ENCODE measurements around the gene PMEPA1. TPM values are rescaled to one million over a fixed set of nuclear protein-coding genes. Genes with fewer than 3 reads are reported as not detected.

PMEPA1 gene
- total and polyA plus RNA-seq, 2 donors (not counting 1 experiment from before 2014, with no cell fraction given) = 9.9 to 37.4 TPM

DNA sequence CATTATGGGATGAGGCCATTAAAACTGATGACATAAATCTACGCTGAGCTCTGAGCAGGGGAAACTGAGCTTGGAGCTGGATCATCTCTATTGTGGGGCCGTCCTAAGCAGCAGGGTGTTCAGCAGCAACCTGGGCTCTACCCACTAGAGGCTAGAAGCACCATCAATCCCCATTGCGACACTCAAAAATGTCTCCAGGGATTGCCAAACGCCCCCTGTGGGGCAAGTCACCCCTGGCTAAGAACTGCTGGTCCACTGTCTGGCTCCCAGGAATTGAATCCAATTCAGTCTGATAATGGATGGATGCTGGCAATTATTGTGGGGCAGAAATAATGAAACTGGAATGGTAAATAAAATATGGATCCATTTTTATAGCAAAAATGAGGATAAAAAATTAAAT lies 38.2 kb downstream of the PMEPA1 start:
- H3K27ac Mint-ChIP-seq = peak overlapping the region; percentile 16
- Histone ChIP-seq H3K27me3 (replicated peaks in 1 of 4; ENCODE audit: control extremely low read depth in 1 of 4, control insufficient read depth in 3 of 4, insufficient read depth in 4 of 4, low read length in 3 of 4) (no peaks in the 10 kb centered on the region), H3K4me1 (ENCODE audit: control insufficient read depth in 2 of 2, insufficient read depth in 2 of 2, low read length in 2 of 2) (peaks cover 38 to 59% of the 10 kb centered on the region in 2 donors), H3K36me3 (replicated peaks in 1 of 2; ENCODE audit: control extremely low read depth in 1 of 2, control insufficient read depth in 1 of 2, extremely low read depth in 1 of 2, insufficient read depth in 2 of 2, low read length in 1 of 2) (peaks cover 4 to 16% of the 10 kb centered on the region in 2 experiments), H3K4me3 (ENCODE audit: control extremely low read depth in 1 of 5, extremely low read depth in 1 of 5, insufficient read depth in 1 of 5, low read depth in 2 of 5, low read length in 4 of 5) (no peak overlapping the region), H3K4me2 (replicated peaks; ENCODE audit: low read depth, low read length, poor library complexity, severe bottlenecking) (peak overlapping the region; percentile 60), H4K20me1 (ENCODE audit: control insufficient read depth, insufficient read depth, low read length, poor library complexity, severe bottlenecking) (peaks cover 97% of the 10 kb centered on the region), H3K9ac (ENCODE audit: low read length) (no peak overlapping the region), H3K79me2 (ENCODE audit: control insufficient read depth, insufficient read depth, low read length) (peaks cover 100% of the 10 kb centered on the region), H2AFZ (ENCODE audit: insufficient read depth, low read depth, low read length, poor library complexity, severe bottlenecking) (no peak overlapping the region), H3K9me3 (ENCODE audit: control extremely low read depth in 1 of 3, control insufficient read depth in 2 of 3, insufficient read depth in 1 of 3, low read length in 2 of 3) (no peaks in the 10 kb centered on the region), H3K27ac (ENCODE audit: low read length in 2 of 2) (no peak overlapping the region)
- H3K4me3 Mint-ChIP-seq = peak overlapping the region; percentile 54
- intact Hi-C loops (cut with micrococcal nuclease) = no loop called here
- DNase-seq (no peak), ATAC-seq (ENCODE audit: low read depth) (no peak)
- no peaks in the 10 kb centered on the region for H3K9me3 Mint-ChIP-seq (ENCODE audit: insufficient read depth)
- H3K27me3 Mint-ChIP-seq = no peaks in the 10 kb centered on the region
- H3K4me1 Mint-ChIP-seq = peaks cover 75% of the 10 kb centered on the region
- WGBS (ENCODE audit: insufficient coverage) = 85% methylated on average over 2 of the region's 4 CpGs
- TF ChIP-seq EZH2 (IDR thresholded peaks at IDR 0.05; ENCODE audit: borderline replicate concordance, insufficient read depth, low read depth, low read length, poor library complexity, severe bottlenecking) = no peak
- TF ChIP-seq, protein P1, sequence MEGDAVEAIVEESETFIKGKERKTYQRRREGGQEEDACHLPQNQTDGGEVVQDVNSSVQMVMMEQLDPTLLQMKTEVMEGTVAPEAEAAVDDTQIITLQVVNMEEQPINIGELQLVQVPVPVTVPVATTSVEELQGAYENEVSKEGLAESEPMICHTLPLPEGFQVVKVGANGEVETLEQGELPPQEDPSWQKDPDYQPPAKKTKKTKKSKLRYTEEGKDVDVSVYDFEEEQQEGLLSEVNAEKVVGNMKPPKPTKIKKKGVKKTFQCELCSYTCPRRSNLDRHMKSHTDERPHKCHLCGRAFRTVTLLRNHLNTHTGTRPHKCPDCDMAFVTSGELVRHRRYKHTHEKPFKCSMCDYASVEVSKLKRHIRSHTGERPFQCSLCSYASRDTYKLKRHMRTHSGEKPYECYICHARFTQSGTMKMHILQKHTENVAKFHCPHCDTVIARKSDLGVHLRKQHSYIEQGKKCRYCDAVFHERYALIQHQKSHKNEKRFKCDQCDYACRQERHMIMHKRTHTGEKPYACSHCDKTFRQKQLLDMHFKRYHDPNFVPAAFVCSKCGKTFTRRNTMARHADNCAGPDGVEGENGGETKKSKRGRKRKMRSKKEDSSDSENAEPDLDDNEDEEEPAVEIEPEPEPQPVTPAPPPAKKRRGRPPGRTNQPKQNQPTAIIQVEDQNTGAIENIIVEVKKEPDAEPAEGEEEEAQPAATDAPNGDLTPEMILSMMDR (IDR thresholded peaks at IDR 0.05) = peak; percentile 17
- CTCF ChIA-PET = interaction anchor here (1.6 kb wide), 1 partner anchor 38 kb away, joined by 3 read pairs; the partner anchor contains the start of gene PMEPA1
- POLR2A ChIA-PET = no interaction called here

DNA sequence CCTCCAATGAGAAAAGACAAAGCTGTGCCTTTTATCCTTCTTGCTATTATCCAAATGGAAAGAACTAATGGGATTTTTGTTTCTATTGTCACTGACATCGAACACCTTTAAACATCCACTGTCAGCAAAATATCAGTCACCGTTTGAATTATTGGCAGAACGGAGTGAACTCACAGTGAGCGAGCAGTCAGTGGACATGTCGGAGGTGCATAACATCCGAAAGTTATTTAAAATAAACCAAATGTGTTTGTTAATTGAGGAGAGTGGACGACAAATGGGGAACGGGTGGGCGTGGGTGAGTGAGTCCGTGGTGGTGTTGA lies 38.8 kb downstream of the PMEPA1 start:
- ChIA-PET CTCF (interaction anchor here (1.6 kb wide), 1 partner anchor 39 kb away, joined by 3 read pairs; the partner anchor contains the start of gene PMEPA1), POLR2A (interaction anchor here (0.7 kb wide), 1 partner anchor 1216 kb away, joined by 3 read pairs; no protein-coding TSS in a partner anchor)
- Histone ChIP-seq H3K9me3 (ENCODE audit: control extremely low read depth in 1 of 3, control insufficient read depth in 2 of 3, insufficient read depth in 1 of 3, low read length in 2 of 3) (no peaks in the 10 kb centered on the region), H4K20me1 (ENCODE audit: control insufficient read depth, insufficient read depth, low read length, poor library complexity, severe bottlenecking) (peaks cover 97% of the 10 kb centered on the region), H3K9ac (ENCODE audit: low read length) (no peak overlapping the region), H3K4me1 (ENCODE audit: control insufficient read depth in 2 of 2, insufficient read depth in 2 of 2, low read length in 2 of 2) (peaks cover 32 to 53% of the 10 kb centered on the region in 2 donors), H3K79me2 (ENCODE audit: control insufficient read depth, insufficient read depth, low read length) (peaks cover 100% of the 10 kb centered on the region), H3K4me3 (ENCODE audit: control extremely low read depth in 1 of 5, extremely low read depth in 1 of 5, insufficient read depth in 1 of 5, low read depth in 2 of 5, low read length in 4 of 5) (no peak overlapping the region), H3K27ac (ENCODE audit: low read length in 2 of 2) (no peak overlapping the region), H3K36me3 (replicated peaks in 1 of 2; ENCODE audit: control extremely low read depth in 1 of 2, control insufficient read depth in 1 of 2, extremely low read depth in 1 of 2, insufficient read depth in 2 of 2, low read length in 1 of 2) (peaks cover 2 to 20% of the 10 kb centered on the region in 2 experiments), H3K27me3 (replicated peaks in 1 of 4; ENCODE audit: control extremely low read depth in 1 of 4, control insufficient read depth in 3 of 4, insufficient read depth in 4 of 4, low read length in 3 of 4) (no peaks in the 10 kb centered on the region), H2AFZ (ENCODE audit: insufficient read depth, low read depth, low read length, poor library complexity, severe bottlenecking) (no peak overlapping the region), H3K4me2 (replicated peaks; ENCODE audit: low read depth, low read length, poor library complexity, severe bottlenecking) (no peak overlapping the region)
- ATAC-seq (ENCODE audit: low read depth) (no peak), DNase-seq (no peak)
- WGBS (ENCODE audit: insufficient coverage) = 98% methylated on average over 6 of the region's 10 CpGs
- no peaks in the 10 kb centered on the region for H3K9me3 Mint-ChIP-seq (ENCODE audit: insufficient read depth)
- H3K27ac Mint-ChIP-seq = no peak overlapping the region
- intact Hi-C loops (cut with micrococcal nuclease) = no loop called here
- H3K4me3 Mint-ChIP-seq = no peak overlapping the region
- H3K27me3 Mint-ChIP-seq = no peaks in the 10 kb centered on the region
- TF ChIP-seq EZH2 (IDR thresholded peaks at IDR 0.05; ENCODE audit: borderline replicate concordance, insufficient read depth, low read depth, low read length, poor library complexity, severe bottlenecking) = no peak
- TF ChIP-seq, protein P1 (IDR thresholded peaks at IDR 0.05) = no peak
- peaks cover 71% of the 10 kb centered on the region for H3K4me1 Mint-ChIP-seq
